OCI-LY1 (cell line): ENCODE measurements around the gene ZNF76.
A peak's percentile ranks its signal among the peaks of the same experiment; 100 is the strongest.

Source experiments
- CTCF ChIP-seq: fragments of 200-600 bp; sonication (generic), shearing (Covaris generic); IDR thresholded peaks from 2 replicates; pipeline ENCODE4 v1.5.1; 2017; ENCODE audit warnings: mild to moderate bottlenecking, antibody characterized with exemption, low read length, moderate library complexity, mixed read lengths
- EZH2 ChIP-seq: fragments of 200-600 bp; sonication (generic), shearing (Covaris generic); IDR thresholded peaks from 2 replicates; pipeline ENCODE4 v1.8.0; 2017; ENCODE audit warnings: borderline replicate concordance, mixed run types, mild to moderate bottlenecking, antibody characterized with exemption, low read length, moderate library complexity, mixed read lengths

- TF ChIP-seq CTCF (peak; percentile 98), EZH2 (no peak)
Observed at GRCh38 chr6:35240838-35241801, 18.4 kb upstream of the ZNF76 start.
